GM21529 (cell line): ENCODE measurements around the gene KCTD14.
A peak's percentile ranks its signal among the peaks of the same experiment; 100 is the strongest.
"Not testable (repeated sequence)": the region's sequence is repeated elsewhere in the genome, so short reads cannot be mapped to it uniquely, and the experiment has no call there.

Experiments
- ATAC-seq: cut with Tn5 transposase; IDR thresholded peaks from one replicate; pipeline ENCODE4 v1.9.1; 2021; ENCODE audit not compliant: unreplicated experiment

Gene KCTD14

GRCh38 chr11:78025378-78025777, 2.3 kb upstream of the KCTD14 start:
- ATAC-seq = no peak

GRCh38 chr11:78023426-78023825, 350 bp upstream of the KCTD14 start:
- ATAC-seq = no peak

DNA sequence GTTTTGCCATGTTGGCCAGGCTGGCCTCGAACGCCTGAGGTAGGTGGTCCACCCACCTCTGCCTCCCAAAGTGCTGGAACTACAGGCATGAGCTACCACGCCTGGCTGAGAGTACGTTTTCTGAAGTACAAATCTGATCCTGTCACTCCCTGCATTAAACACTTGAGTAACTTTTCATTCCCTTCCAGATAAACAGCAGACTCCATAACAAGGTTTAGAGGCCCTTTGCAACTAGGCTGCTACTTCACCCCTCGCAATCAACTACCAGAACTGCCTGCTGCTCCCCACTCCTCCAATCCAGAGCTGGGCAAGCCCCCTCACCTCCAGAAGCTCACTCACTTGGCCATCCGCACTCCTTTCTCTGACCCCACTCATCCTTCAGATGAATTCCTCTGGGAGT, 1.5 kb downstream of the KCTD14 start:
- no peak for ATAC-seq

GRCh38 chr11:78020246-78020645, 2.8 kb downstream of the KCTD14 start:
- ATAC-seq = no peak

- ATAC-seq = no peak
These were observed 3.3 kb downstream of the KCTD14 start for GRCh38 chr11:78019808-78020207.

GRCh38 chr11:78015878-78016277, 7.2 kb downstream of the KCTD14 start:
- ATAC-seq = no peak

DNA sequence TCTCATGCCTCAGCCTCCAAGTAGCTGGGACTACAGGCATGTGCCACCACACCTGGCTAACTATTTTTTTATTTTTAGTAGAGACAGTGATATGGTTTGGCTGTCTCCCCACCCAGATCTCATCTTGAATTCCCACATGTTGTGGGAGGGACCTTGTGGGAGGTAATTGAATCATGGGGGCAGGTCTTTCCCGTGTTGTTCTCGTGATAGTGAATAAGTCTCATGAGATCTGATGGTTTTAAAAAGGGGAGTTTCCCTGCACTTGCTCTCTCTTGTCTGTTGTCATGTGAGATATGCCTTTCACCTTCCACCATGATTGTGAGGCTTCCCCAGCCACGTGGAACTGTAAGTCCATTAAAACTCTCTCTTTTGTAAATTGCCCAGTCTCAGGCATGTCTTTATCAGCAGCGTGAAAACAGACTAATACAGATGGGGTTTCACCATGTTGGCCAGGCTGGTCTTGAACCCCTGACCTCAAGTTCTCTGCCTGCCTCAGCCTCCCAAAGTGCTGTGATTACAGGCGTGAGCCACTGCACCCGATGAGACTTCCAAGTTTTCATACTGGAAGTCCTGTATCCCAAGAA, 8.0 kb downstream of the KCTD14 start:
- not testable (repeated sequence) for ATAC-seq

DNA sequence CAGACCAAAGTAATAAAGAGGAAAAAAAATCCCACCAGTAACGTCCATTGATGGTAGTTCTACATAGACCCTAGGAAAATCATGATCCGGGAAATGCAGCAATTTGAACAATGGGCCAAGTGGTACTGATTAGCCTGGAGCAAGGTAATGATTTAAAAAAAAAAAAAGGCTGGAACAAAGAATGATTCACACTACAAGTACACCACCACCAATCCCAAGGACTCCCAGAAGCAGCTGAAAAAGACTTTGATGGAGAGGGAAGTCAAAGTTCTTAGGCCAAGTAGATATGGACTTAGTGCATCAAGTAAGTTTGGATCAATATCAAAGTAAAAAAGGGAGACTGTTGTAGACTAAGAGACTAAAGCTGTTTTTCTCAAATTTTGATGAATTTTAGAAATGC, 11.8 kb downstream of the KCTD14 start:
- ATAC-seq = no peak

GRCh38 chr11:78010755-78011154, 12.3 kb downstream of the KCTD14 start:
- ATAC-seq = no peak

DNA sequence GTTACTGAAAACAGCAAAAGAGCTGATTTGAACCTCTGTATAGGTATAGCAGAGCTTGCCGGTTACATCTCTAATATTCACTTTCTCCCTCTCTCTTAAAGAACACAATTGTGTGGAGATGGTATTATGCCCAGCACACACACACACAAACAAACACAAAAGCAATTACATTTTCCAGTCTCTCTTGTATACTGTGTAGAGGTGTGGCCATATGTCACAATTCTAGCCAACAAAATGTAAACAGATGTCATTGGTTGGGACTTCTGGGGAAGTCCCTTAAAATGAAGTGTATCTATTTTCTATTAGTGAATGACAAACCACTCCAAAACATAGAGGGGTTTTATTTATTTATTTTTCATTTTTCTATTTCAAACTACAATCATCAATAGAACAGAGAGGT, 12.8 kb downstream of the KCTD14 start:
- ATAC-seq = no peak

DNA sequence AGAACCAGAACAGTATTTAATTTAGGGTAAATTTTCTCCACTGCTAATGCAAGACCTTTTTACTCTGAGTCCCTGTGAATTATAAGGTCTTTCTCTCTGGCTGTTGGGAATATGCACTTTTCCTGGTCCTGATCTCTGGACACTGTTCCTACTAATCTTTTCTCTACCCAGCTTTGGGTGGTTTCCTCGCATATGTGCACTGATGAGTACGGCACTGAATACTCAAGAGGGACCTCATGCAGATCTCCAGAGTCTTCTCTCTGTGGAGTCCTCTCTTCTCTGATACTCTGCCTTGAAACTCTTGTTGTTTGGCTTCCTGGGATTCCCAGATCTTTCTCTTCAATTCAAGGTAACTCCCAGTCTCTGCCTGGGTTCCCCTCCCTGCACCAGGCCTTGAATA, 14.0 kb downstream of the KCTD14 start:
- ATAC-seq = no peak

GRCh38 chr11:78000193-78000592, 22.9 kb downstream of the KCTD14 start:
- ATAC-seq = peak; percentile 75

GRCh38 chr11:77999446-78000030, 23.5 kb downstream of the KCTD14 start:
- no peak for ATAC-seq

GRCh38 chr11:77994434-77995362, 28.4 kb downstream of the KCTD14 start, which contains the start of gene INTS4:
INTS4 (minus strand) TSS chr11:77994668; CDS start chr11:77994643, 25 bp downstream.
- ATAC-seq = peak; percentile 97

DNA sequence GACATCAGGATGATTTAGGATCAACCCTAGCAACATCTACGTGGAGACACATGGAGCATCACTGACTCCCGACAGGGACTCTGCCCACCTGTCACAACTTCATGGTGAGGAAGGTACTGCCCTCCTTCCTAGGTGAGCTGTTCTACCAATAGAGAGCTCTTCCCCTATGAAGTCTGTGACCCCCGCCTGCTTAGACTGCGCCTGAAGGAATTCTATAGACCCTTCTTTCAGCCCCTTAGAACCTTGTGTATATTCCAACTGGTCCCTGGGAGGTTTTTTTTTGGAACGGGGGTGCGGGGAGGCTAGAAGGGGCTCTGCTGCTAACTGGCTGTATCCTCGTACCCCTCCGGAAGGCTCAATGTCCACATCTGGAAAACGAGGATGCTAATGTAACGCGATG, 29.2 kb downstream of the KCTD14 start:
- no peak for ATAC-seq

GRCh38 chr11:77990981-77991380, 32.1 kb downstream of the KCTD14 start:
- no peak for ATAC-seq

DNA sequence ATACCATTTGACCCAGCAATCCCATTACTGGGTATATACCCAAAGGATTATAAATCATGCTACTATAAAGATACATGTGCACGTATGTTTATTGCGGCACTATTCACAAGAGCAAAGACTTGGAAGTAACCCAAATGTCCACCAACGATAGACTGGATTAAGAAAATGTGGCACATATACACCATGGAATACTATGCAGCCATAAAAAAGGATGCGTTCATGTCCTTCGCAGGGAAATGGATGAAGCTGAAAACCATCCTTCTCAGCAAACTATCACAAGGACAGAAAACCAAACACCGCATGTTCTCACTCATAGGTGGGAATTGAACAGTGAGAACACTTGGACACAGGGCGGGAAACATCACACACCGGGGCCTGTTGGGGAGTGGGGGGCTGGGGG, 36.6 kb downstream of the KCTD14 start:
- not testable (repeated sequence) for ATAC-seq

DNA sequence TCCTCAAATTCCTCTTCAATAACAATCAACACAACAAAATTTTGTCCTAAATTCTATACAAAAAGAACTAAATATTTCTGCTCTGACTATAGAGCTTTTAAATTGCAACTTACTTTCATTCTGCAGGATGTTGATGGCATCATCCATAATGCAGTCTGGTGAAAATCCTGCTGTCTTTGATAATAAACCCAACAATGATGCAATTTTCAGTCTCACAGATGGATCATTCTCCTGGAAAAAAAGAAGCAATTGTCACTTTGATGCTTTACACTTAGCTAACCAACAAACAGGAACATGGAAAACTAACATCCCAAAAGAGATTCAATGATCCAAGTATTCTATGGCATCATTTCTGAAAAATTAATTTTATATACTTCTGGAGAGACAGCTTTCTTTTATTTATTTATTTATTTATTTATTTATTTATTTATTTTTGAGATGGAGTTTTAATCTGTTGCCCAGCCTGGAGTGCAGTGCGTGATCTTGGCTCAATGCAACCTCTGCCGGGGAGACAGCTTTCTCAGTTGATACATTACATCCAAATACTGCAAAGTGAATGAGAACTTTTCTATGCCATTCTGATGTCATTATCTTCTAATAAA, 41.6 kb downstream of the KCTD14 start:
- no peak for ATAC-seq

GRCh38 chr11:77968337-77968736, 54.7 kb downstream of the KCTD14 start:
- ATAC-seq = no peak

DNA sequence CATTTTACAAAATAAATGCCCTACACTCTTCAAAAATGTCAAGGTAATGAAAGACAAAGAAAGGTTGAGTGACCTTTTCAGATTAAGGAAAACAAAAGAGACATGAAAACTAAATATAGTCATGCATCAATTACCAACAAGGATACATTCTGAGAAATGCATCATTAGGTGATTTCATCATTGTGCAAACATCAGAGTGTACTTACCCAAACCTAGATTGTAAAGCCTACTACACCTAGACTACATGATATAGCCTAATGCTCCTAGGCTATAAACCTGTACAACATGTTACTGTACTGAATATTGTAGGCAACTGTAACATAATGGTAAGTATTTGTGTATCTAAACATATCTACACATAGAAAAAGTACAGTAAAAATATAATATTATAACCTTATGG, 55.3 kb downstream of the KCTD14 start:
- no peak for ATAC-seq

GRCh38 chr11:77967121-77967520, 56.0 kb downstream of the KCTD14 start:
- no peak for ATAC-seq

- no peak for ATAC-seq
These were observed 56.7 kb downstream of the KCTD14 start for GRCh38 chr11:77966338-77966737.
